WTC11 (cell line): Measurements from ENCODE around the gene RFNG. TPM values are rescaled to one million over a fixed set of nuclear protein-coding genes. Genes with fewer than 3 reads are reported as not detected.

Source experiments
- ATAC-seq: fragments of 200-7000 bp; cut with Tn5 transposase; 2 replicates; pipeline ENCODE4 v1.10.0; 2021; ENCODE audit warnings: mild to moderate bottlenecking, moderate library complexity
- CTCF ChIA-PET: fragments of 300-600 bp; sonication (Branson Sonifier 250); formaldehyde crosslinking; loops from one replicate; lab custom pipeline; 2021; ENCODE audit warnings: antibody characterized with exemption; lab: Charles Lee
- POLR2A ChIA-PET: fragments of 350-600 bp; sonication (Branson Sonifier 250); formaldehyde crosslinking; loops from one replicate; lab custom pipeline; 2021; ENCODE audit warnings: antibody characterized with exemption; lab: Charles Lee
- DNase-seq: peaks from one replicate; pipeline ENCODE4 v3.0.0; 2021; ENCODE audit warnings: low spot score
- H3K27ac Mint-ChIP-seq: 2 replicates; pipeline ENCODE4 v1.8.0; 2021; ENCODE audit warnings: mixed read lengths
- H3K27me3 Mint-ChIP-seq: 2 replicates; pipeline ENCODE4 v1.8.0; 2021; ENCODE audit warnings: low read depth, mild to moderate bottlenecking, moderate library complexity, mixed read lengths
- H3K36me3 Mint-ChIP-seq: 2 replicates; pipeline ENCODE4 v1.8.0; 2021; ENCODE audit warnings: mixed read lengths
- H3K4me1 Mint-ChIP-seq: 2 replicates; pipeline ENCODE4 v1.8.0; 2022; ENCODE audit warnings: mixed read lengths
- H3K4me3 Mint-ChIP-seq: 2 replicates; pipeline ENCODE4 v1.8.0; 2021; ENCODE audit warnings: mild to moderate bottlenecking, moderate library complexity, mixed read lengths
- H3K9me3 Mint-ChIP-seq: 2 replicates; pipeline ENCODE4 v1.8.0; 2021; ENCODE audit warnings: mixed read lengths
- AR ChIP-seq: fragments of 250-450 bp; sonication (Bioruptor Pico); IDR thresholded peaks from 2 replicates; pipeline ENCODE4 v1.9.0; 2021; ENCODE audit warnings: mild to moderate bottlenecking
- CREM ChIP-seq: sonication (generic); formaldehyde crosslinking; IDR thresholded peaks from 2 replicates; pipeline ENCODE4 v1.8.1; 2022; ENCODE audit warnings: mild to moderate bottlenecking, missing genetic modification reagents, moderate library complexity
- E2F1 ChIP-seq: sonication (generic); formaldehyde crosslinking; IDR thresholded peaks from 2 replicates; pipeline ENCODE4 v1.8.0; 2022; ENCODE audit warnings: mild to moderate bottlenecking, missing genetic modification reagents
- ERG ChIP-seq: fragments of 250-450 bp; sonication (Bioruptor Pico); IDR thresholded peaks from 2 replicates; pipeline ENCODE4 v1.8.0; 2021; ENCODE audit warnings: mild to moderate bottlenecking
- FOXJ3 ChIP-seq: sonication (generic); formaldehyde crosslinking; IDR thresholded peaks from 2 replicates; pipeline ENCODE4 v1.9.0; 2021; ENCODE audit warnings: missing genetic modification reagents, mild to moderate bottlenecking, borderline replicate concordance
- GRHL2 ChIP-seq: fragments of 250-450 bp; sonication (Bioruptor Pico); IDR thresholded peaks from 2 replicates; pipeline ENCODE4 v1.8.0; 2022; ENCODE audit warnings: mild to moderate bottlenecking, moderate library complexity; ENCODE audit not compliant: insufficient replicate concordance, severe bottlenecking
- JUN ChIP-seq: sonication (generic); formaldehyde crosslinking; IDR thresholded peaks from 2 replicates; pipeline ENCODE4 v1.8.0; 2023; ENCODE audit warnings: mild to moderate bottlenecking, missing genetic modification reagents
- MXD4 ChIP-seq: fragments of 250-450 bp; sonication (Bioruptor Pico); IDR thresholded peaks from 2 replicates; pipeline ENCODE4 v1.8.0; 2021; ENCODE audit warnings: mild to moderate bottlenecking, moderate library complexity, borderline replicate concordance
- MYBL2 ChIP-seq: sonication (generic); formaldehyde crosslinking; IDR thresholded peaks from 2 replicates; pipeline ENCODE4 v1.8.1; 2023; ENCODE audit warnings: mild to moderate bottlenecking, moderate library complexity, missing genetic modification reagents
- SOX15 ChIP-seq: fragments of 250-450 bp; sonication (Bioruptor Pico); IDR thresholded peaks from 2 replicates; pipeline ENCODE4 v1.9.0; 2021; ENCODE audit warnings: mild to moderate bottlenecking
- ZNF121 ChIP-seq: sonication (generic); formaldehyde crosslinking; IDR thresholded peaks from 2 replicates; pipeline ENCODE4 v1.8.0; 2023; ENCODE audit warnings: missing genetic modification reagents
- total RNA-seq: library from RNA; stranded (reverse); gene quantifications from 3 replicates; pipeline ENCODE4 v1.2.3, GENCODE V29; 2021

RFNG gene
- total RNA-seq, 1 experiment from 2014 or later = 41.6 TPM

DNA sequence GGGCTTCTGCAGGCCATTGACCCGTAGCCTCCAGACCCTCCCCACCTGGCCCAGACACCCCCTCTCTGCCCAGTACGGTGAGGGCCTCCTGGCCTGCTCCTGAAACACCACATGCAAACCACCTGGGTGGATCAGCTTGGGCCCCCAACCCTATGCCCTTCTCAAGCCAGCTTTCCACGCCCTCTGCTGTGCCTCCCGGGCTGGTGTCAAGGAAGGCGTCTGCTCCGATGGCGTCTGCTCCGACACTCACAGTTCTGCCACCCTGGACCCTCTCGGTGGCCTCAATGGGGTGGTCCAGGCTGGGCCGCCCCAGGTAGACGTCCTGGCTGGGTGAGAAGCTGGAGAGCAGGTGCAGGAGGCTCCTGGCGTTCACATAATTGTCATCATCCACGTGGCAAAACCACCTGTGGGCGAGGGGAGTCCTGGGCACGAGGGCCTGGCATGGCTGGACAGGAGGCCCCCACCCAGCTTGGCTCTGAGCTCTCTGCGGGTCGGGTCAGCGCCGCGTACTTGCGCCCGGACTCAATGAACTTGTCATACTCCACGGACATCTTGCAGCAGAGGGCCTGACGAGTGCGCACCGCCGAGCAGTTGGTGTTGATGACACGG is 1.4 kb downstream of the RFNG start:
- H3K27ac Mint-ChIP-seq = peak overlapping the region; percentile 79
- CTCF ChIA-PET = interaction anchor here (1.5 to 5.8 kb wide), 4 partner anchors 12 to 48 kb away, joined by 3 to 31 read pairs (median 10); partner anchors contain the start of genes DCXR, FASN, LRRC45 and RAC3
- TF ChIP-seq CREM (no peak), ZNF121 (CRISPR knock-in tag) (no peak)
- TF ChIP-seq, all 79 proteins: peak for 0
- Mint-ChIP-seq H3K4me1 (peaks cover 4% of the 10 kb centered on the region), H3K4me3 (peak overlapping the region; percentile 89), H3K36me3 (peaks cover 14% of the 10 kb centered on the region), H3K27me3 (no peaks in the 10 kb centered on the region), H3K9me3 (no peaks in the 10 kb centered on the region)
- ATAC-seq (no peak), DNase-seq (no peak)
- POLR2A ChIA-PET = no interaction called here

DNA sequence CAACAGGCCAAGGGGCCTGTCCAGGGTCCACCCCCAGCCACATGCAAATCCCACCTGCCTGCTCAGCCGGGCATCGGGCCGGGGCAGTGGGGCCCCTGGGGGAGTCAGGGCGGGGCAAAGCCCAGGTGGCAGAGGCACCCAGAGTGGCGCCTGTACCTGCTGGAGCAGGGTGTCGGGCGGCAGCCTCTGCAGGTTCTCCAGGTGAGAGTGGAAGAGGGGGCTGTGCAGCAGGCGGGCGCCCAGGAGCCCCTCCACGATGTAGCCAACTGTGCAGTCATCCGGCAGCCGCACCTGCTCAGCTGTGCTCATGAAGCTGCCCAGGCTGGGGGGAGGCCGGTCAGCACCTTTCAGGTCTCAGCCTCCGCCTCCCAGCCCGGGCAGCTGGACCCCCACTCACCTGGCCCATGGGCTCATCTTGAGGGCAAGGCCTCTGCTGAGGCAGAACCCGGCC is 2.1 kb downstream of the RFNG start:
- H3K4me1 Mint-ChIP-seq = peaks cover 4% of the 10 kb centered on the region
- no peaks in the 10 kb centered on the region for H3K27me3 Mint-ChIP-seq
- ChIA-PET POLR2A (no interaction called here), CTCF (interaction anchor here (3.0 to 5.8 kb wide), 2 partner anchors 12 to 19 kb away, joined by 18 to 31 read pairs; partner anchors contain the start of genes DCXR and RAC3)
- H3K27ac Mint-ChIP-seq = no peak overlapping the region
- ATAC-seq (no peak), DNase-seq (no peak)
- peaks cover 10% of the 10 kb centered on the region for H3K36me3 Mint-ChIP-seq
- TF ChIP-seq MXD4 (CRISPR knock-in tag) = no peak
- TF ChIP-seq MYBL2 (CRISPR knock-in tag) = no peak
- TF ChIP-seq AR (CRISPR knock-in tag) = no peak
- TF ChIP-seq GRHL2 (CRISPR knock-in tag) = no peak
- TF ChIP-seq, all 79 proteins: peak for 0
- Mint-ChIP-seq H3K4me3 (no peak overlapping the region), H3K9me3 (no peaks in the 10 kb centered on the region)

DNA sequence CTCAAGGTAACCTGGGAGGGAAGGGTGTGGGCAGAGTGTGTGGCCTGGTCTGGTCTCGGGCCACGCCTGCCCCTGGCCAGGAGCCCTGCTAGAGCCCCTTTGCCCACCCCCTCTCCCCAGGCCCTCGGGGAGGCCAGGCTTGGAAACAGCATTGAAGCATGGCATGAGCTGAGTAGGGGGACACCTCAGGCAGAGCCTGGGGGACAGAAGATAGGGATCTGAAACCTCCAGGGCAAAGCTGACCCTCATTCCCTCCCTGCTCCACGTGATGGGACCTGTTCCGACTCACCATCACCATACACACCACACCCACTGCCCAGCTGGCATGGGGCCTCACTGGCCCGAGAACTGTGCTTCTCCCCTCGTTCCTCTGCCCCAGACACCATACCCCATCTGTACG is 2.5 kb downstream of the RFNG start:
- ChIA-PET CTCF (no interaction called here), POLR2A (no interaction called here)
- ATAC-seq = no peak
- no peak overlapping the region for H3K27ac Mint-ChIP-seq
- DNase-seq = no peak
- H3K36me3 Mint-ChIP-seq = peaks cover 10% of the 10 kb centered on the region
- TF ChIP-seq SOX15 (CRISPR knock-in tag) (no peak), FOXJ3 (CRISPR knock-in tag) (no peak), JUN (CRISPR knock-in tag) (no peak), E2F1 (CRISPR knock-in tag) (no peak), GRHL2 (CRISPR knock-in tag) (no peak)
- H3K4me3 Mint-ChIP-seq = no peak overlapping the region
- no peaks in the 10 kb centered on the region for H3K27me3 Mint-ChIP-seq
- H3K4me1 Mint-ChIP-seq = peaks cover 4% of the 10 kb centered on the region
- H3K9me3 Mint-ChIP-seq = no peaks in the 10 kb centered on the region

DNA sequence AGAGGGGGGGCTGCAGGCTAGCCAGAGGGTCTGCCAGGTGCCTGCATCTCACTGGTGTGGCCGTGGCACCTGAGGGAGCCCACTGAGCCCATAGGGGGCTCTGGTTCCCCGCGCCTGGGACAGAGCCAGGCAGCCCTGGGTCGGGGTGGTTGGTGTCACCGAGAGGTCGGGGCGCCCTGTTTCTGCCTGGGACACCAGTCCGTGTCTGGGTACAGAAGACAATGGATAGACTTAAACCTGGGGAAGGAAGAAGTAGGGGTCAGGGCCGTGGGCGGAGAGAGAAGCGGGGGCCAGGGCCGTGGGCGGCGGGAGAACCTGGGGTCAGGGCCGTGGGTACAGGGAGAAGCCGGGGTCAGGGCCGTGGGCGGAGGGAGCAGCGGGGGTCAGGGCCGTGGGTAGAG is 3.0 kb downstream of the RFNG start:
- Mint-ChIP-seq H3K4me1 (peaks cover 6% of the 10 kb centered on the region), H3K4me3 (peak overlapping the region; percentile 35; the same call in 1 of the 2 replicates), H3K9me3 (no peaks in the 10 kb centered on the region), H3K27me3 (no peaks in the 10 kb centered on the region), H3K36me3 (peaks cover 10% of the 10 kb centered on the region), H3K27ac (no peak overlapping the region)
- CTCF ChIA-PET = interaction anchor here (1.2 to 1.3 kb wide), 2 partner anchors 11 to 18 kb away, joined by 3 to 8 read pairs; partner anchors contain the start of gene DCXR
- no peak for DNase-seq
- no peak for TF ChIP-seq ERG
- no peak for ATAC-seq
- POLR2A ChIA-PET = no interaction called here
